IMR-90 (cell line): ENCODE data around the gene STEEP1. TPM values are rescaled to one million over a fixed set of nuclear protein-coding genes. Genes with fewer than 3 reads are reported as not detected.

Experiments
- ATAC-seq: fragments of 200-7000 bp; cut with Tn5 transposase; 2 replicates; pipeline ENCODE4 v1.9.1; 2020; ENCODE audit warnings: low read depth, mild to moderate bottlenecking, moderate library complexity
- BruUV-seq: library from RNA; stranded (reverse); fragments of 400-500 nt; replicated peaks from 2 replicates; lab custom pipeline; 2021; lab: Mats Ljungman, UMichigan
- CTCF ChIA-PET: fragments of 300-600 bp; formaldehyde crosslinking; extraction: SDS; loops from one replicate; lab custom pipeline; 2021; ENCODE audit warnings: antibody characterized with exemption; lab: Yijun Ruan, JAX
- POLR2A ChIA-PET: fragments of 300-600 bp; sonication (Branson Sonifier 250); formaldehyde crosslinking; loops from one replicate; lab custom pipeline; 2022; ENCODE audit warnings: antibody characterized with exemption; ENCODE audit not compliant: unreplicated experiment; lab: Charles Lee
- DNase-seq: peaks from one replicate; pipeline ENCODE4 v3.0.0; 2013
- H2AFZ ChIP-seq: replicated peaks from 2 replicates; pipeline ENCODE3; 2013; ENCODE audit warnings: low read length, mild to moderate bottlenecking; ENCODE audit not compliant: poor library complexity
- H2AK5ac ChIP-seq: 2 replicates; pipeline ENCODE4 v1.6.1; 2013; ENCODE audit warnings: low read depth, low read length, inconsistent platforms
- H2AK9ac ChIP-seq: replicated peaks from 2 replicates; pipeline ENCODE3; 2013; ENCODE audit warnings: mild to moderate bottlenecking, low read depth, low read length, moderate library complexity; ENCODE audit not compliant: poor library complexity
- H2BK120ac ChIP-seq: 2 replicates; pipeline ENCODE4 v1.6.1; 2013; ENCODE audit warnings: low read depth, low read length, inconsistent platforms
- H2BK15ac ChIP-seq: 3 replicates; pipeline ENCODE4 v1.6.1; 2013; ENCODE audit warnings: low read depth, low read length, inconsistent platforms
- H2BK20ac ChIP-seq: 2 replicates; pipeline ENCODE4 v1.6.1; 2013; ENCODE audit warnings: low read depth, mild to moderate bottlenecking, inconsistent platforms, low read length, moderate library complexity
- H2BK5ac ChIP-seq: 2 replicates; pipeline ENCODE4 v1.6.1; 2013; ENCODE audit warnings: mild to moderate bottlenecking, low read depth, low read length, inconsistent platforms; ENCODE audit not compliant: poor library complexity, severe bottlenecking
- H3K14ac ChIP-seq: replicated peaks from 2 replicates; pipeline ENCODE4 v1.6.1; 2013; ENCODE audit warnings: low read depth, low read length, inconsistent platforms
- H3K18ac ChIP-seq: 2 replicates; pipeline ENCODE4 v1.6.1; 2013; ENCODE audit warnings: low read depth, low read length, control low read depth
- H3K23ac ChIP-seq: 2 replicates; pipeline ENCODE4 v1.6.1; 2013; ENCODE audit warnings: low read depth, low read length, inconsistent platforms
- H3K27ac ChIP-seq: 2 replicates; pipeline ENCODE4 v1.5.1; 2013; ENCODE audit warnings: mild to moderate bottlenecking, control low read depth, low read length; ENCODE audit not compliant: insufficient read depth
- H3K27me3 ChIP-seq: 2 replicates; pipeline ENCODE4 v1.6.1; 2013; ENCODE audit warnings: low read length; ENCODE audit not compliant: control insufficient read depth, insufficient read depth
- H3K36me3 ChIP-seq: 2 replicates; pipeline ENCODE4 v1.6.1; 2013; ENCODE audit warnings: low read length, mixed read lengths; ENCODE audit not compliant: control insufficient read depth, insufficient read depth
- H3K4ac ChIP-seq: 2 replicates; pipeline ENCODE4 v1.6.1; 2013; ENCODE audit warnings: low read depth, low read length, inconsistent platforms
- H3K4me1 ChIP-seq: 2 replicates; pipeline ENCODE4 v1.6.1; 2013; ENCODE audit warnings: low read length, mixed read lengths; ENCODE audit not compliant: control insufficient read depth, insufficient read depth
- H3K4me2 ChIP-seq: 2 replicates; pipeline ENCODE4 v1.6.1; 2013; ENCODE audit warnings: low read depth, mild to moderate bottlenecking, control low read depth, low read length, moderate library complexity
- H3K4me3 ChIP-seq: 2 replicates; pipeline ENCODE4 v1.5.1; 2013; ENCODE audit warnings: low read depth, mild to moderate bottlenecking, control low read depth, low read length, moderate library complexity; ENCODE audit not compliant: insufficient read depth
- H3K56ac ChIP-seq: 2 replicates; pipeline ENCODE4 v1.6.1; 2013; ENCODE audit warnings: low read length, inconsistent platforms; ENCODE audit not compliant: insufficient read depth; ENCODE audit errors: extremely low read depth
- H3K79me1 ChIP-seq, 2 experiments: 2 replicates each; pipeline ENCODE4 v1.6.1; 2013; ENCODE audit warnings: low read length in 2 of 2, inconsistent platforms in 1 of 2, low read depth in 1 of 2
- H3K9ac ChIP-seq: 2 replicates; pipeline ENCODE4 v1.6.1; 2013; ENCODE audit warnings: low read depth, low read length, control low read depth
- H3K9me1 ChIP-seq: 2 replicates; pipeline ENCODE4 v1.6.1; 2013; ENCODE audit warnings: low read length, inconsistent platforms; ENCODE audit not compliant: insufficient read depth
- H3K9me3 ChIP-seq: 2 replicates; pipeline ENCODE4 v1.6.1; 2013; ENCODE audit warnings: low read length; ENCODE audit not compliant: control insufficient read depth, insufficient read depth
- H4K20me1 ChIP-seq: 2 replicates; pipeline ENCODE4 v1.6.1; 2013; ENCODE audit warnings: low read length, inconsistent platforms; ENCODE audit not compliant: insufficient read depth
- H4K5ac ChIP-seq: 2 replicates; pipeline ENCODE4 v1.6.1; 2013; ENCODE audit warnings: mild to moderate bottlenecking, low read depth, low read length, control low read depth
- H4K8ac ChIP-seq, 2 experiments: 2 replicates each; pipeline ENCODE4 v1.6.1; 2013; ENCODE audit warnings: low read depth in 2 of 2, low read length in 2 of 2, control low read depth in 1 of 2, inconsistent platforms in 1 of 2
- H4K91ac ChIP-seq: 2 replicates; pipeline ENCODE4 v1.6.1; 2013; ENCODE audit warnings: low read depth, low read length, inconsistent platforms; ENCODE audit not compliant: insufficient read depth
- BHLHE40 ChIP-seq: fragments of 150-350 bp; IDR thresholded peaks from 2 replicates; pipeline ENCODE4 v1.6.1; 2016; ENCODE audit warnings: mild to moderate bottlenecking, low read depth, low read length
- POLR2A ChIP-seq: IDR thresholded peaks from 2 replicates; pipeline ENCODE4 v1.6.1; 2012; ENCODE audit warnings: mild to moderate bottlenecking, low read depth, low read length
- RAD21 ChIP-seq: IDR thresholded peaks from 2 replicates; pipeline ENCODE4 v1.6.1; 2012; ENCODE audit warnings: low read length, improper control_type of control experiment
- RFX5 ChIP-seq: IDR thresholded peaks from 2 replicates; pipeline ENCODE4 v1.8.0; 2012; ENCODE audit warnings: low read depth, mild to moderate bottlenecking, low read length, moderate library complexity
- WGBS, 2 experiments: methylation state at CpG; one replicate each; pipeline versions ENCODE4 v1.1.5 to v1.1.7; 2013; ENCODE audit warnings: missing lambda C conversion rate in 2 of 2; ENCODE audit not compliant: insufficient read length in 1 of 2; ENCODE audit errors: extremely low coverage in 2 of 2; 5-methylcytosine and 5-hydroxymethylcytosine counted together
- dilution Hi-C: fragments of 300-500 bp; cut with HindIII; formaldehyde crosslinking; loops from one replicate; pipeline ENCODE4 v1.14.3; 2018; ENCODE audit warnings: low sequenced_read_pairs; ENCODE audit not compliant: unreplicated experiment
- in situ Hi-C: fragments of 300-500 bp; cut with MboI; formaldehyde crosslinking; loops from 3 replicates; pipeline ENCODE4 v1.14.3; 2019; ENCODE audit warnings: low sequenced_read_pairs, inconsistent platforms, mixed read lengths
- intact Hi-C: fragments of 100-400 bp; cut with micrococcal nuclease; formaldehyde crosslinking; loops from 2 replicates; pipeline ENCODE4 v1.10.0; 2022
- polyA plus RNA-seq, 3 experiments: library from polyadenylated mRNA; depleted of rRNA; stranded (reverse); fragments of >200 nt; gene quantifications; 2 replicates each; pipeline ENCODE4 v1.2.3, GENCODE V29; 2012; ENCODE audit warnings: low replicate concordance in 1 of 3
- total RNA-seq: library from RNA; depleted of rRNA; stranded (reverse); fragments of >200 nt; gene quantifications from 2 replicates; pipeline ENCODE4 v1.2.3, GENCODE V29; 2012
- TF ChIP-seq, protein P1 (sequence below): fragments of 150-350 bp; IDR thresholded peaks from 2 replicates; pipeline ENCODE4 v1.6.1; 2017; ENCODE audit warnings: mild to moderate bottlenecking, antibody characterized with exemption, low read length, low read depth
- TF ChIP-seq, protein P2 (sequence below): fragments of 150-350 bp; IDR thresholded peaks from 2 replicates; pipeline ENCODE4 v1.6.1; 2016; ENCODE audit warnings: low read depth, mild to moderate bottlenecking, low read length, moderate library complexity, borderline replicate concordance
- TF ChIP-seq, protein P3 (sequence below): conservative IDR thresholded peaks from 2 replicates; pipeline ENCODE4 v1.5.1; 2012; ENCODE audit warnings: mild to moderate bottlenecking, low read depth, low read length, improper control_type of control experiment

Gene STEEP1
- total and polyA plus RNA-seq, 2 of the 4 experiments (the other 2 are of a cell fraction), result 16.7 to 33.2 TPM

DNA sequence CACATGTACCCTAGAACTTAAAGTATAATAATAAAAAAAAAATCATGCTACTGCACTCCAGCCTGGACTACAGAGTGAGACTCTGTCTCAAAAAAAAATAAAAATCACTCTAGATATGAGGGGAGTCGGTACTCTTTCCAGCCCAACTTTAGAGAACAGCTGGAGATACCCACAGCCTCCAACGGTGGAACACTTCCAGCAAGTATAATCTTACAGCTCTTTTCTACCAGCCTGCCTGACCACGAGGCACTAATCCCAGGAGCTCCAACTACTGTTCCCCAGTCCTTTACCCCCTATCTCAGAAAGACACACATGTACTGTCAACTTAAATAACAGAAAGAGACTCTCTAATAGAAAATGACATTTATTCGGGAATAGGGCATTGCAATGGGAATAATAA, 46.8 kb downstream of the STEEP1 start:
- Histone ChIP-seq H2BK15ac (no peak overlapping the region), H3K36me3 (no peaks in the 10 kb centered on the region), H3K27ac (no peak overlapping the region), H3K4me2 (no peak overlapping the region), H3K9me3 (no peaks in the 10 kb centered on the region), H4K91ac (no peak overlapping the region), H3K9ac (no peak overlapping the region), H3K4ac (no peak overlapping the region), H2BK120ac (no peak overlapping the region), H3K18ac (no peak overlapping the region), H3K23ac (no peak overlapping the region), H2AFZ (no peak overlapping the region), H2BK20ac (no peak overlapping the region), H3K79me1 (no peaks in the 10 kb centered on the region), H3K56ac (no peak overlapping the region), H3K27me3 (no peaks in the 10 kb centered on the region), H3K4me3 (no peak overlapping the region), H2AK9ac (no peak overlapping the region), H2BK5ac (no peak overlapping the region), H3K4me1 (no peaks in the 10 kb centered on the region), H4K5ac (no peak overlapping the region), H3K14ac (no peak overlapping the region), H4K20me1 (no peaks in the 10 kb centered on the region), H4K8ac (no peak overlapping the region), H2AK5ac (no peak overlapping the region), H3K9me1 (no peaks in the 10 kb centered on the region)
- TF ChIP-seq BHLHE40 (no peak), RAD21 (no peak), RFX5 (no peak), POLR2A (no peak)
- TF ChIP-seq, protein P1, sequence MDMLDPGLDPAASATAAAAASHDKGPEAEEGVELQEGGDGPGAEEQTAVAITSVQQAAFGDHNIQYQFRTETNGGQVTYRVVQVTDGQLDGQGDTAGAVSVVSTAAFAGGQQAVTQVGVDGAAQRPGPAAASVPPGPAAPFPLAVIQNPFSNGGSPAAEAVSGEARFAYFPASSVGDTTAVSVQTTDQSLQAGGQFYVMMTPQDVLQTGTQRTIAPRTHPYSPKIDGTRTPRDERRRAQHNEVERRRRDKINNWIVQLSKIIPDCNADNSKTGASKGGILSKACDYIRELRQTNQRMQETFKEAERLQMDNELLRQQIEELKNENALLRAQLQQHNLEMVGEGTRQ, result no peak
- TF ChIP-seq, protein P2, sequence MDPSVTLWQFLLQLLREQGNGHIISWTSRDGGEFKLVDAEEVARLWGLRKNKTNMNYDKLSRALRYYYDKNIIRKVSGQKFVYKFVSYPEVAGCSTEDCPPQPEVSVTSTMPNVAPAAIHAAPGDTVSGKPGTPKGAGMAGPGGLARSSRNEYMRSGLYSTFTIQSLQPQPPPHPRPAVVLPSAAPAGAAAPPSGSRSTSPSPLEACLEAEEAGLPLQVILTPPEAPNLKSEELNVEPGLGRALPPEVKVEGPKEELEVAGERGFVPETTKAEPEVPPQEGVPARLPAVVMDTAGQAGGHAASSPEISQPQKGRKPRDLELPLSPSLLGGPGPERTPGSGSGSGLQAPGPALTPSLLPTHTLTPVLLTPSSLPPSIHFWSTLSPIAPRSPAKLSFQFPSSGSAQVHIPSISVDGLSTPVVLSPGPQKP, result no peak
- TF ChIP-seq, protein P3, sequence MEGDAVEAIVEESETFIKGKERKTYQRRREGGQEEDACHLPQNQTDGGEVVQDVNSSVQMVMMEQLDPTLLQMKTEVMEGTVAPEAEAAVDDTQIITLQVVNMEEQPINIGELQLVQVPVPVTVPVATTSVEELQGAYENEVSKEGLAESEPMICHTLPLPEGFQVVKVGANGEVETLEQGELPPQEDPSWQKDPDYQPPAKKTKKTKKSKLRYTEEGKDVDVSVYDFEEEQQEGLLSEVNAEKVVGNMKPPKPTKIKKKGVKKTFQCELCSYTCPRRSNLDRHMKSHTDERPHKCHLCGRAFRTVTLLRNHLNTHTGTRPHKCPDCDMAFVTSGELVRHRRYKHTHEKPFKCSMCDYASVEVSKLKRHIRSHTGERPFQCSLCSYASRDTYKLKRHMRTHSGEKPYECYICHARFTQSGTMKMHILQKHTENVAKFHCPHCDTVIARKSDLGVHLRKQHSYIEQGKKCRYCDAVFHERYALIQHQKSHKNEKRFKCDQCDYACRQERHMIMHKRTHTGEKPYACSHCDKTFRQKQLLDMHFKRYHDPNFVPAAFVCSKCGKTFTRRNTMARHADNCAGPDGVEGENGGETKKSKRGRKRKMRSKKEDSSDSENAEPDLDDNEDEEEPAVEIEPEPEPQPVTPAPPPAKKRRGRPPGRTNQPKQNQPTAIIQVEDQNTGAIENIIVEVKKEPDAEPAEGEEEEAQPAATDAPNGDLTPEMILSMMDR, result no peak
- in situ Hi-C loops, result loop anchor here (25.0 kb wide), 1 partner anchor 219 kb away; no protein-coding TSS in a partner anchor
- POLR2A ChIA-PET, result no interaction called here
- DNase-seq, result no peak
- dilution Hi-C loops, result no loop called here
- BruUV-seq, result no TSS peak
- no peak for ATAC-seq
- CTCF ChIA-PET, result no interaction called here
- no CpG with 5 or more reads among the region's 4 CpGs for WGBS, 2 experiments
- intact Hi-C loops, result loop anchor here (5.0 to 10.0 kb wide), 2 partner anchors 264 to 366 kb away; no protein-coding TSS in a partner anchor
